Heart right ventricle (tissue), 16 donors: ENCODE data around the gene RAB7A. TPM values are rescaled to one million over a fixed set of nuclear protein-coding genes. Genes with fewer than 3 reads are reported as not detected.

ENCODE experiments used
- ATAC-seq, 8 donors: fragments of 200-7000 bp; cut with Tn5 transposase; one replicate each; pipeline ENCODE4 v1.9.1; 2020; ENCODE audit warnings: mild to moderate bottlenecking in 8 of 8, moderate library complexity in 8 of 8, moderate number of reproducible peaks in 1 of 8
- DNase-seq, 2 donors: peaks; one replicate each; pipeline ENCODE4 v3.0.0-alpha.2; 2020
- H3K27ac ChIP-seq, 10 donors: fragments of 200-600 bp; sonication (generic) in 2 of 10; one replicate each; pipeline versions ENCODE4 v1.5.0 to v1.8.0; 2020 to 2022; ENCODE audit warnings: mild to moderate bottlenecking in 3 of 10
- H3K27me3 ChIP-seq, 7 donors: fragments of 200-600 bp; one replicate each; pipeline ENCODE4 v1.8.0; 2021 to 2022; ENCODE audit warnings: mild to moderate bottlenecking in 2 of 7
- H3K36me3 ChIP-seq, 9 donors: fragments of 200-600 bp; sonication (generic) in 1 of 9; one replicate each; pipeline versions ENCODE4 v1.5.0 to v1.8.0; 2020 to 2022; ENCODE audit warnings: mild to moderate bottlenecking in 2 of 9
- H3K4me1 ChIP-seq, 9 donors: fragments of 200-600 bp; sonication (generic) in 1 of 9; one replicate each; pipeline versions ENCODE4 v1.5.0 to v1.8.0; 2020 to 2022; ENCODE audit warnings: mild to moderate bottlenecking in 4 of 9
- H3K4me3 ChIP-seq, 10 donors: fragments of 200-600 bp; sonication (generic) in 2 of 10; one replicate each; pipeline versions ENCODE4 v1.5.0 to v1.8.0; 2020 to 2022; ENCODE audit warnings: mild to moderate bottlenecking in 7 of 10, moderate library complexity in 2 of 10
- H3K9me3 ChIP-seq, 11 donors: fragments of 200-600 bp in 10 of 11; sonication (generic) in 2 of 11; one replicate each; pipeline versions ENCODE4 v1.5.0 to v1.8.0; 2013 to 2022; ENCODE audit warnings: mild to moderate bottlenecking in 2 of 11, control low read depth in 1 of 11, moderate library complexity in 1 of 11
- CTCF ChIP-seq, 9 donors: fragments of 200-600 bp; sonication (generic) in 2 of 9; IDR thresholded peaks; one replicate each; pipeline versions ENCODE4 v1.5.0 to v1.8.0; 2021 to 2022; ENCODE audit warnings: antibody characterized with exemption in 9 of 9, mild to moderate bottlenecking in 5 of 9, moderate library complexity in 1 of 9
- WGBS, 2 donors: extraction: QIAGEN DNeasy Blood & Tissue Kit; methylation state at CpG; one replicate each; pipeline ENCODE4 v1.1.7; 2013; ENCODE audit warnings: inconsistent platforms in 1 of 2; 5-methylcytosine and 5-hydroxymethylcytosine counted together
- intact Hi-C, 10 donors: fragments of 100-400 bp; cut with DNase I; formaldehyde crosslinking; loops; one replicate each; pipeline versions ENCODE4 v1.11.1 to v1.14.2; 2022
- polyA plus RNA-seq, 2 donors: library from polyadenylated mRNA; stranded (reverse); fragments of 200-250 nt; gene quantifications; one replicate each; pipeline ENCODE4 v1.2.3, GENCODE V29; 2013
- total RNA-seq, 10 donors: library from RNA; stranded (reverse); fragmentation: NEBNext Ultra II Directional in 3 of 10; extraction: Animal tissue kit (Norgen Biotek cat#: 25700) in 3 of 10; gene quantifications; one replicate each; pipeline versions ENCODE4 v1.2.1 to v1.2.4, GENCODE V29; 2021 to 2023
- donor health status: Arrhythmogenic right ventricular cardiomyopathy.
- donor health status: ischemic (EF 13 %, LVEDD 7.1; RV severe dilation, severe dysfunction).
- donor health status: healthy with polysubstance abuse.
- donor health status: DM: no; HTN: yes; CAD: no.
- donor health status: DM: no; HTN: no; CAD: no.
- donor health status: ischemic (EF 25% LVEDD 6.9; RV normal size, moderate dysfunction).
- donor health status: ischemic (EF 25% LVEDD 5.7; RV mildly dilated, moderate dysfunction).
- donor health status: healthy.
- donor health status: DM: yes; HTN: yes; CAD: no.
- donor health status: Ischemic cardiomyopathy.
- donor health status: ischemic (EF 35%, LVEDD 5.7; RV mildly dilated, moderate dysfunction).
- donor health status: nonischemic (EF 11% LVEDD 7.7; RV severe dilation, severe dysfunction).
- donor health status: DM: yes; HTN: yes; CAD: no.
- donor health status: PGD.
- donor health status: ischemic (EF 29% LVEDD 5.4; RV normal size, mild dysfunction).
- donor health status: nonischemic (EF 23%, LVEDD 6.1; RV moderate dilation, normal function).

Gene RAB7A
- total and polyA plus RNA-seq, 12 donors, result 161 to 348 (median 296) TPM

- Histone ChIP-seq H3K27me3 (no peaks in the 10 kb centered on the region), H3K4me1 (peaks cover 0 to 22% (median 15%) of the 10 kb centered on the region in 9 donors), H3K36me3 (no peaks in the 10 kb centered on the region), H3K9me3 (peaks cover 0 to 7% (median under 1%) of the 10 kb centered on the region in 11 donors), H3K27ac (no peak overlapping the region), H3K4me3 (no peak overlapping the region)
- TF ChIP-seq CTCF (IDR thresholded peaks at IDR 0.05), result no peak
- ATAC-seq (no peak), DNase-seq (no peak)
- intact Hi-C loops, result loop anchor here in 7 of 10 donors (5.0 to 10.0 kb wide), 9 partner anchors 47 to 234 kb away; partner anchors contain the start of gene RAB7A (in 1 of the 7)
- WGBS, 2 donors, result 92 to 93% methylated on average over 13 of the region's 13 CpGs
Measured at GRCh38 chr3:128848936-128849335, 123.0 kb downstream of the RAB7A start.

GRCh38 chr3:128849911-128850455, 124.0 kb downstream of the RAB7A start:
- Histone ChIP-seq H3K4me3 (no peak overlapping the region), H3K4me1 (peaks cover 0 to 29% (median 15%) of the 10 kb centered on the region in 9 donors), H3K27me3 (no peaks in the 10 kb centered on the region), H3K36me3 (no peaks in the 10 kb centered on the region), H3K27ac (no peak overlapping the region), H3K9me3 (peaks cover 0 to 17% (median 9%) of the 10 kb centered on the region in 11 donors)
- DNase-seq (no peak), ATAC-seq (no peak)
- WGBS, 2 donors, result 50 to 53% methylated on average over 11 of the region's 11 CpGs
- TF ChIP-seq CTCF (IDR thresholded peaks at IDR 0.05), result peak in 3 of 9 donors; percentile 11 to 25 (median 24)
- intact Hi-C loops, result loop anchor here in 8 of 10 donors (5.0 to 10.0 kb wide), 10 partner anchors 48 to 235 kb away; partner anchors contain the start of gene RAB7A (in 1 of the 8)

GRCh38 chr3:128850544-128850943, 124.6 kb downstream of the RAB7A start:
- Histone ChIP-seq H3K4me1 (peaks cover 0 to 29% (median 10%) of the 10 kb centered on the region in 9 donors), H3K4me3 (no peak overlapping the region), H3K27ac (no peak overlapping the region), H3K9me3 (peaks cover 0 to 23% (median 9%) of the 10 kb centered on the region in 11 donors), H3K27me3 (no peaks in the 10 kb centered on the region), H3K36me3 (no peaks in the 10 kb centered on the region)
- 92 to 94% methylated on average over 9 of the region's 9 CpGs for WGBS, 2 donors
- intact Hi-C loops, result loop anchor here in 1 of 10 donors (10.0 kb wide), 1 partner anchor 136 kb away; no protein-coding TSS in a partner anchor
- ATAC-seq (no peak), DNase-seq (no peak)
- no peak for TF ChIP-seq CTCF (IDR thresholded peaks at IDR 0.05)

- Histone ChIP-seq H3K9me3 (peaks cover 0 to 26% (median 9%) of the 10 kb centered on the region in 11 donors), H3K36me3 (no peaks in the 10 kb centered on the region), H3K27ac (no peak overlapping the region), H3K4me3 (no peak overlapping the region), H3K27me3 (no peaks in the 10 kb centered on the region), H3K4me1 (peaks cover 0 to 18% (median 0%) of the 10 kb centered on the region in 9 donors)
- WGBS, 2 donors, result 60 to 63% methylated on average over 4 of the region's 4 CpGs
- DNase-seq (no peak), ATAC-seq (no peak)
- no peak for TF ChIP-seq CTCF (IDR thresholded peaks at IDR 0.05)
- intact Hi-C loops, result loop anchor here in 1 of 10 donors (10.0 kb wide), 1 partner anchor 137 kb away; no protein-coding TSS in a partner anchor
Measured at GRCh38 chr3:128851601-128852000, 125.6 kb downstream of the RAB7A start.
